Effector CD4-positive, alpha-beta T cell (primary cell): ENCODE results near the gene TRPC4.

Source experiments
- DNase-seq: peaks from one replicate; pipeline ENCODE4 v3.0.0-alpha.2; 2020

TRPC4 gene

GRCh38 chr13:37709318-37709717, 160.3 kb downstream of the TRPC4 start:
- no peak for DNase-seq

GRCh38 chr13:37707739-37708500, 161.7 kb downstream of the TRPC4 start:
- DNase-seq: no peak

- DNase-seq: no peak
Observed at GRCh38 chr13:37706041-37706440, 163.5 kb downstream of the TRPC4 start.

GRCh38 chr13:37701972-37702371, 167.6 kb downstream of the TRPC4 start:
- DNase-seq: no peak

- no peak for DNase-seq
Observed at GRCh38 chr13:37701306-37701705, 168.3 kb downstream of the TRPC4 start.

- no peak for DNase-seq
Observed at GRCh38 chr13:37700887-37701286, 168.7 kb downstream of the TRPC4 start.

GRCh38 chr13:37695200-37695599, 174.4 kb downstream of the TRPC4 start:
- no peak for DNase-seq

- no peak for DNase-seq
Observed at GRCh38 chr13:37690361-37690760, 179.2 kb downstream of the TRPC4 start.

GRCh38 chr13:37686501-37686900, 183.1 kb downstream of the TRPC4 start:
- DNase-seq: no peak

- DNase-seq: no peak
Observed at GRCh38 chr13:37685206-37685605, 184.4 kb downstream of the TRPC4 start.

- no peak for DNase-seq
Observed at GRCh38 chr13:37682496-37682895, 187.1 kb downstream of the TRPC4 start.

GRCh38 chr13:37681281-37682032, 188.1 kb downstream of the TRPC4 start:
- no peak for DNase-seq

GRCh38 chr13:37680137-37680536, 189.4 kb downstream of the TRPC4 start:
- no peak for DNase-seq

GRCh38 chr13:37679043-37679442, 190.5 kb downstream of the TRPC4 start:
- no peak for DNase-seq

GRCh38 chr13:37669845-37670244, 199.7 kb downstream of the TRPC4 start:
- no peak for DNase-seq

- no peak for DNase-seq
Observed at GRCh38 chr13:37667702-37668101, 201.9 kb downstream of the TRPC4 start.

- no peak for DNase-seq
Observed at GRCh38 chr13:37666036-37666435, 203.5 kb downstream of the TRPC4 start.

GRCh38 chr13:37665420-37665819, 204.2 kb downstream of the TRPC4 start:
- no peak for DNase-seq

GRCh38 chr13:37663724-37664123, 205.8 kb downstream of the TRPC4 start:
- no peak for DNase-seq

GRCh38 chr13:37662624-37663023, 206.9 kb downstream of the TRPC4 start:
- DNase-seq: no peak

- DNase-seq: no peak
Observed at GRCh38 chr13:37657956-37658355, 211.6 kb downstream of the TRPC4 start.

GRCh38 chr13:37657134-37657533, 212.4 kb downstream of the TRPC4 start:
- no peak for DNase-seq

- no peak for DNase-seq
Observed at GRCh38 chr13:37656247-37656940, 213.2 kb downstream of the TRPC4 start.

GRCh38 chr13:37652596-37652995, 217.0 kb downstream of the TRPC4 start:
- no peak for DNase-seq
